GM12878 (cell line): ENCODE results near the gene COL20A1. TPM values are rescaled to one million over a fixed set of nuclear protein-coding genes. Genes with fewer than 3 reads are reported as not detected.

Source experiments
- microRNA-seq: library from miRNA; unstranded; fragments of <30 nt; microRNA quantifications from one replicate; pipeline ENCODE4, GENCODE V29; 2018
- polyA plus RNA-seq, 11 experiments: library from polyadenylated mRNA; depleted of rRNA in 4 of 11; unstranded in 6 of 11; stranded (reverse) in 5 of 11; fragments of >200 nt; fragmentation: Nextera tagmentation in 4 of 11; fragmentation: Illumina TruSeq in 1 of 11; extraction: Ambion mirVana in 4 of 11; extraction: Trizol in 1 of 11; gene quantifications; 1 replicate in 1 of 11; 2 replicates in 10 of 11; pipeline versions ENCODE4 v1.2.1 to v1.2.3, GENCODE V29; 2011 to 2016; ENCODE audit warnings: inconsistent platforms in 2 of 11, missing spikeins in 2 of 11, low read depth in 1 of 11
- small RNA-seq: library from RNA; depleted of rRNA; stranded (forward); fragments of <200 nt; gene quantifications from one replicate; pipeline ENCODE3, GENCODE V24; 2014
- total RNA-seq, 4 experiments: library from RNA; depleted of rRNA in 3 of 4; stranded (reverse); fragments of >200 nt in 3 of 4; fragmentation: Illumina TruSeq in 1 of 4; extraction: Trizol in 1 of 4; gene quantifications; 2 replicates each; pipeline versions ENCODE4 v1.2.1 to v1.2.3, GENCODE V29; 2013 to 2021

COL20A1 gene
- total and polyA plus RNA-seq, 10 of the 15 experiments (the other 5 are each of a cell fraction or from before 2014, with no cell fraction given): not detected

Small RNA genes lying within 50 kb of the gene (microRNA-seq; reads per million reads assigned to microRNA genes)
- 2.1 reads per million, percentile 6 among the genes with 10 or more reads in this experiment for gene MIR4326

Small RNA genes lying within 50 kb of the gene (small RNA-seq; reads per million reads assigned to genes)
- gene MIR4326 (10.4 reads per million, percentile 95 among the genes with 10 or more reads in this experiment), gene RNU6-994P (not detected)

Other genes with a start within 250 kb of the COL20A1 start
Only the 7 nearest of the 9 such genes appear.
- gene YTHDF1, start 77.1 kb upstream of the COL20A1 start, total RNA-seq (2014; rRNA removed): 19.7 and 21.6 TPM in 2 replicates
- gene YTHDF1, start 77.1 kb upstream of the COL20A1 start, total RNA-seq (2014; rRNA removed; fragmentation: Illumina TruSeq; extraction: Trizol): 18.5 and 21.3 TPM in 2 replicates
- gene YTHDF1, start 77.1 kb upstream of the COL20A1 start, total RNA-seq (2021): 36.1 and 37.8 TPM in 2 replicates
- gene YTHDF1, start 77.1 kb upstream of the COL20A1 start, polyA plus RNA-seq (2011; rRNA removed): 23.2 and 27.5 TPM in 2 replicates
- gene YTHDF1, start 77.1 kb upstream of the COL20A1 start, polyA plus RNA-seq (2014; fragmentation: Illumina TruSeq; extraction: Trizol): 23.3 and 24.7 TPM in 2 replicates
- 10 to 100 TPM; 11.4 to 14.8 TPM for gene YTHDF1, start 77.1 kb upstream of the COL20A1 start, polyA plus RNA-seq (2014; fragmentation: Nextera tagmentation; extraction: Ambion mirVana)
- 32.9 and 33.1 TPM in 2 replicates for gene YTHDF1, start 77.1 kb upstream of the COL20A1 start, polyA plus RNA-seq (2014; rRNA removed)
- 10 to 100 TPM in 1 of 2 experiments, 1 to 10 TPM in 1; 4.6 to 14.5 TPM for gene YTHDF1, start 77.1 kb upstream of the COL20A1 start, polyA plus RNA-seq (2016; fragmentation: Nextera tagmentation; extraction: Ambion mirVana)
- 0.11 TPM in 1 of 2 replicates, not detected in the other for gene BIRC7, start 57.3 kb upstream of the COL20A1 start, total RNA-seq (2014; rRNA removed)
- not detected in 2 replicates for gene BIRC7, start 57.3 kb upstream of the COL20A1 start, total RNA-seq (2014; rRNA removed; fragmentation: Illumina TruSeq; extraction: Trizol)
- gene BIRC7, start 57.3 kb upstream of the COL20A1 start, total RNA-seq (2021): not detected in 2 replicates
- 0.26 and 0.31 TPM in 2 replicates for gene BIRC7, start 57.3 kb upstream of the COL20A1 start, polyA plus RNA-seq (2011; rRNA removed)
- not detected in 2 replicates for gene BIRC7, start 57.3 kb upstream of the COL20A1 start, polyA plus RNA-seq (2014; fragmentation: Illumina TruSeq; extraction: Trizol)
- not detected for gene BIRC7, start 57.3 kb upstream of the COL20A1 start, polyA plus RNA-seq (2014; fragmentation: Nextera tagmentation; extraction: Ambion mirVana)
- 0.08 TPM in 1 of 2 replicates, not detected in the other for gene BIRC7, start 57.3 kb upstream of the COL20A1 start, polyA plus RNA-seq (2014; rRNA removed)
- not detected for gene BIRC7, start 57.3 kb upstream of the COL20A1 start, polyA plus RNA-seq (2016; fragmentation: Nextera tagmentation; extraction: Ambion mirVana)
- gene NKAIN4, start 38.7 kb upstream of the COL20A1 start, total RNA-seq (2014; rRNA removed): not detected in 2 replicates
- not detected in 2 replicates for gene NKAIN4, start 38.7 kb upstream of the COL20A1 start, total RNA-seq (2014; rRNA removed; fragmentation: Illumina TruSeq; extraction: Trizol)
- not detected in 2 replicates for gene NKAIN4, start 38.7 kb upstream of the COL20A1 start, total RNA-seq (2021)
- gene NKAIN4, start 38.7 kb upstream of the COL20A1 start, polyA plus RNA-seq (2011; rRNA removed): not detected in 2 replicates
- gene NKAIN4, start 38.7 kb upstream of the COL20A1 start, polyA plus RNA-seq (2014; fragmentation: Illumina TruSeq; extraction: Trizol): not detected in 2 replicates
- not detected for gene NKAIN4, start 38.7 kb upstream of the COL20A1 start, polyA plus RNA-seq (2014; fragmentation: Nextera tagmentation; extraction: Ambion mirVana)
- not detected in 2 replicates for gene NKAIN4, start 38.7 kb upstream of the COL20A1 start, polyA plus RNA-seq (2014; rRNA removed)
- gene NKAIN4, start 38.7 kb upstream of the COL20A1 start, polyA plus RNA-seq (2016; fragmentation: Nextera tagmentation; extraction: Ambion mirVana): under 1 TPM in 1 of 2 experiments, not detected in 1; 0.11 TPM
- gene ARFGAP1, start 20.4 kb upstream of the COL20A1 start, total RNA-seq (2014; rRNA removed): 32.1 and 40.5 TPM in 2 replicates
- gene ARFGAP1, start 20.4 kb upstream of the COL20A1 start, total RNA-seq (2014; rRNA removed; fragmentation: Illumina TruSeq; extraction: Trizol): 15.6 and 16.9 TPM in 2 replicates
- gene ARFGAP1, start 20.4 kb upstream of the COL20A1 start, total RNA-seq (2021): 67.4 and 79.9 TPM in 2 replicates
- gene ARFGAP1, start 20.4 kb upstream of the COL20A1 start, polyA plus RNA-seq (2011; rRNA removed): 19.2 and 26.1 TPM in 2 replicates
- 6.8 and 15.9 TPM in 2 replicates for gene ARFGAP1, start 20.4 kb upstream of the COL20A1 start, polyA plus RNA-seq (2014; fragmentation: Illumina TruSeq; extraction: Trizol)
- gene ARFGAP1, start 20.4 kb upstream of the COL20A1 start, polyA plus RNA-seq (2014; fragmentation: Nextera tagmentation; extraction: Ambion mirVana): 1 to 10 TPM in 1 of 2 experiments, under 1 TPM in 1; 0.45 to 1.5 TPM
- 56.4 and 58.9 TPM in 2 replicates for gene ARFGAP1, start 20.4 kb upstream of the COL20A1 start, polyA plus RNA-seq (2014; rRNA removed)
- gene ARFGAP1, start 20.4 kb upstream of the COL20A1 start, polyA plus RNA-seq (2016; fragmentation: Nextera tagmentation; extraction: Ambion mirVana): 10 to 100 TPM; 35.6 to 36.6 TPM
- 0.06 TPM in 1 of 2 replicates, not detected in the other for gene CHRNA4, start 68.2 kb downstream of the COL20A1 start, total RNA-seq (2014; rRNA removed)
- gene CHRNA4, start 68.2 kb downstream of the COL20A1 start, total RNA-seq (2014; rRNA removed; fragmentation: Illumina TruSeq; extraction: Trizol): not detected in 2 replicates
- 0.21 and 0.41 TPM in 2 replicates for gene CHRNA4, start 68.2 kb downstream of the COL20A1 start, total RNA-seq (2021)
- not detected in 2 replicates for gene CHRNA4, start 68.2 kb downstream of the COL20A1 start, polyA plus RNA-seq (2011; rRNA removed)
- gene CHRNA4, start 68.2 kb downstream of the COL20A1 start, polyA plus RNA-seq (2014; fragmentation: Illumina TruSeq; extraction: Trizol): 0.04 TPM in 1 of 2 replicates, not detected in the other
- gene CHRNA4, start 68.2 kb downstream of the COL20A1 start, polyA plus RNA-seq (2014; fragmentation: Nextera tagmentation; extraction: Ambion mirVana): not detected
- 0.04 and 0.06 TPM in 2 replicates for gene CHRNA4, start 68.2 kb downstream of the COL20A1 start, polyA plus RNA-seq (2014; rRNA removed)
- gene CHRNA4, start 68.2 kb downstream of the COL20A1 start, polyA plus RNA-seq (2016; fragmentation: Nextera tagmentation; extraction: Ambion mirVana): under 1 TPM in 1 of 2 experiments, not detected in 1; 0.13 TPM
- not detected in 2 replicates for gene KCNQ2, start 179.5 kb downstream of the COL20A1 start, total RNA-seq (2014; rRNA removed)
- not detected in 2 replicates for gene KCNQ2, start 179.5 kb downstream of the COL20A1 start, total RNA-seq (2014; rRNA removed; fragmentation: Illumina TruSeq; extraction: Trizol)
- 0.49 TPM in 1 of 2 replicates, not detected in the other for gene KCNQ2, start 179.5 kb downstream of the COL20A1 start, total RNA-seq (2021)
- 0.26 TPM in 1 of 2 replicates, not detected in the other for gene KCNQ2, start 179.5 kb downstream of the COL20A1 start, polyA plus RNA-seq (2011; rRNA removed)
- not detected in 2 replicates for gene KCNQ2, start 179.5 kb downstream of the COL20A1 start, polyA plus RNA-seq (2014; fragmentation: Illumina TruSeq; extraction: Trizol)
- not detected for gene KCNQ2, start 179.5 kb downstream of the COL20A1 start, polyA plus RNA-seq (2014; fragmentation: Nextera tagmentation; extraction: Ambion mirVana)
- gene KCNQ2, start 179.5 kb downstream of the COL20A1 start, polyA plus RNA-seq (2014; rRNA removed): 0.05 and 0.06 TPM in 2 replicates
- gene KCNQ2, start 179.5 kb downstream of the COL20A1 start, polyA plus RNA-seq (2016; fragmentation: Nextera tagmentation; extraction: Ambion mirVana): not detected
- not detected in 2 replicates for gene EEF1A2, start 205.9 kb downstream of the COL20A1 start, total RNA-seq (2014; rRNA removed)
- gene EEF1A2, start 205.9 kb downstream of the COL20A1 start, total RNA-seq (2014; rRNA removed; fragmentation: Illumina TruSeq; extraction: Trizol): not detected in 2 replicates
- 0.56 and 0.74 TPM in 2 replicates for gene EEF1A2, start 205.9 kb downstream of the COL20A1 start, total RNA-seq (2021)
- gene EEF1A2, start 205.9 kb downstream of the COL20A1 start, polyA plus RNA-seq (2011; rRNA removed): not detected in 2 replicates
- not detected in 2 replicates for gene EEF1A2, start 205.9 kb downstream of the COL20A1 start, polyA plus RNA-seq (2014; fragmentation: Illumina TruSeq; extraction: Trizol)
- not detected for gene EEF1A2, start 205.9 kb downstream of the COL20A1 start, polyA plus RNA-seq (2014; fragmentation: Nextera tagmentation; extraction: Ambion mirVana)
- not detected in 2 replicates for gene EEF1A2, start 205.9 kb downstream of the COL20A1 start, polyA plus RNA-seq (2014; rRNA removed)
- not detected for gene EEF1A2, start 205.9 kb downstream of the COL20A1 start, polyA plus RNA-seq (2016; fragmentation: Nextera tagmentation; extraction: Ambion mirVana)